Chondrocyte (in vitro differentiated cells): Measurements from ENCODE around the gene UPK3BL1. TPM values are rescaled to one million over a fixed set of nuclear protein-coding genes. Genes with fewer than 3 reads are reported as not detected.
"Not testable (repeated sequence)": the region's sequence is repeated elsewhere in the genome, so short reads cannot be mapped to it uniquely, and the experiment has no call there.

Experiments
- DNase-seq: peaks from one replicate; pipeline ENCODE4 v3.0.0; 2021; ENCODE audit warnings: mixed read lengths, low spot score
- H3K27ac Mint-ChIP-seq: one replicate; pipeline ENCODE4 v1.8.0; 2021; ENCODE audit warnings: mild to moderate bottlenecking, moderate library complexity, mixed read lengths; ENCODE audit not compliant: unreplicated experiment
- H3K27me3 Mint-ChIP-seq: 2 replicates; pipeline ENCODE4 v1.8.0; 2021; ENCODE audit warnings: low read depth, mixed read lengths
- H3K36me3 Mint-ChIP-seq: 2 replicates; pipeline ENCODE4 v1.8.0; 2021; ENCODE audit warnings: low read depth, mixed read lengths
- H3K4me1 Mint-ChIP-seq: 2 replicates; pipeline ENCODE4 v1.8.0; 2021; ENCODE audit warnings: low read depth, mild to moderate bottlenecking, mixed read lengths
- H3K4me3 Mint-ChIP-seq: one replicate; pipeline ENCODE4 v1.8.0; 2021; ENCODE audit warnings: mild to moderate bottlenecking, moderate library complexity, mixed read lengths; ENCODE audit not compliant: unreplicated experiment
- H3K9me3 Mint-ChIP-seq: 2 replicates; pipeline ENCODE4 v1.8.0; 2021; ENCODE audit warnings: low read depth, mixed read lengths
- total RNA-seq: library from RNA; stranded (reverse); gene quantifications from 3 replicates; pipeline ENCODE4 v1.2.1, GENCODE V29; 2021
- TF ChIP-seq, protein P1 (sequence below): fragments of 200-600 bp; sonication (generic); IDR thresholded peaks from 2 replicates; pipeline ENCODE4 v1.5.0; 2021; ENCODE audit warnings: antibody characterized with exemption, mild to moderate bottlenecking, moderate library complexity

The UPK3BL1 gene
- total RNA-seq, 1 donor from 2014 or later = 11.7 TPM

DNA sequence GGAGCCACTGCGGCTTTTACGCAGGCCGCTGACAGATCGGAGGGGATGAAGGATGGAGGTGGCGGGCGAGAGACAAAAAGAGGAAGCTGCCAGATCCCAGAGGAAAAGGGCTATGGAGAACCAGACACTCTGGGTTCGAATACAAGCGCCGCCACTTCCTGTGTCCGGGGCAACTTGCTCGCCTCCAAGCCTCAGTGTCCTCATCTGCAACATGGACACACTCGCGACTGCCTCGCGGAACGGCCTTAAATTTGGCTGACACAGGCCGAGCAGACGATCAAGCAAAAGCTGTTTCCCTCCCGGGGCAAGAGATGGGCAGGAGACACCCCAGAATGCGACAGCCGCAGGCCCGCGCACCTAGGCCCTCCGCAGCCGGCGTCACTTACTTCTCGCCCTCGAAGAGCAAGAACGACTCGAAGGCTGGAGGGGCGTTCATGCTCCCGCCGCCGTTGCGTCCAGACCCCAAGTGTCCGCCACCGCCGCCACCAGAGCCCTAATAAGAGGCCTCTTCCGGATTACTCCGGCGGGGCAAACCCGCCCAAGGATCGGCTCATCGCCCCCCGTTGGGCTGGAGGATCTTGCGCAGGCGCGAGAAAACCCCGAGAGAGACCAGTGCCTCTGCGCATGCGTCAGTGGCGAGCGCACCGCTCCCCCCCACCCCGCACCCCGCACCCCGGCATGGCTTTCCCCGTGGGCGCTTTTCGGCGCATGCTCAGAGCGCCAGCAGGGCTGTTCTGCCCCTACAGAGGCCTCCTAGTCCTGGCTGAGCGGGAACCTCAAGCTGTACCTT is 28.8 kb upstream of the UPK3BL1 start, which contains the start of gene POLR2J2:
Gene POLR2J2 (minus strand): TSS at position 498 of the 790 bp plus-strand sequence. CDS start 62 bp downstream, at position 436.
- Mint-ChIP-seq H3K27ac (peak within 1 kb of the TSS; percentile 77), H3K4me3 (peak within 1 kb of the TSS; percentile 81)
- H3K9me3 Mint-ChIP-seq, H3K27me3 Mint-ChIP-seq, H3K36me3 Mint-ChIP-seq, H3K4me1 Mint-ChIP-seq: not testable (repeated sequence)
- TF ChIP-seq, protein P1, sequence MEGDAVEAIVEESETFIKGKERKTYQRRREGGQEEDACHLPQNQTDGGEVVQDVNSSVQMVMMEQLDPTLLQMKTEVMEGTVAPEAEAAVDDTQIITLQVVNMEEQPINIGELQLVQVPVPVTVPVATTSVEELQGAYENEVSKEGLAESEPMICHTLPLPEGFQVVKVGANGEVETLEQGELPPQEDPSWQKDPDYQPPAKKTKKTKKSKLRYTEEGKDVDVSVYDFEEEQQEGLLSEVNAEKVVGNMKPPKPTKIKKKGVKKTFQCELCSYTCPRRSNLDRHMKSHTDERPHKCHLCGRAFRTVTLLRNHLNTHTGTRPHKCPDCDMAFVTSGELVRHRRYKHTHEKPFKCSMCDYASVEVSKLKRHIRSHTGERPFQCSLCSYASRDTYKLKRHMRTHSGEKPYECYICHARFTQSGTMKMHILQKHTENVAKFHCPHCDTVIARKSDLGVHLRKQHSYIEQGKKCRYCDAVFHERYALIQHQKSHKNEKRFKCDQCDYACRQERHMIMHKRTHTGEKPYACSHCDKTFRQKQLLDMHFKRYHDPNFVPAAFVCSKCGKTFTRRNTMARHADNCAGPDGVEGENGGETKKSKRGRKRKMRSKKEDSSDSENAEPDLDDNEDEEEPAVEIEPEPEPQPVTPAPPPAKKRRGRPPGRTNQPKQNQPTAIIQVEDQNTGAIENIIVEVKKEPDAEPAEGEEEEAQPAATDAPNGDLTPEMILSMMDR = peak; percentile 52
- DNase-seq = peak; percentile 94

- not testable (repeated sequence) for H3K9me3 Mint-ChIP-seq, H3K27ac Mint-ChIP-seq, H3K27me3 Mint-ChIP-seq
Observed at GRCh38 chr7:102667523-102667922, 24.9 kb upstream of the UPK3BL1 start.

DNA sequence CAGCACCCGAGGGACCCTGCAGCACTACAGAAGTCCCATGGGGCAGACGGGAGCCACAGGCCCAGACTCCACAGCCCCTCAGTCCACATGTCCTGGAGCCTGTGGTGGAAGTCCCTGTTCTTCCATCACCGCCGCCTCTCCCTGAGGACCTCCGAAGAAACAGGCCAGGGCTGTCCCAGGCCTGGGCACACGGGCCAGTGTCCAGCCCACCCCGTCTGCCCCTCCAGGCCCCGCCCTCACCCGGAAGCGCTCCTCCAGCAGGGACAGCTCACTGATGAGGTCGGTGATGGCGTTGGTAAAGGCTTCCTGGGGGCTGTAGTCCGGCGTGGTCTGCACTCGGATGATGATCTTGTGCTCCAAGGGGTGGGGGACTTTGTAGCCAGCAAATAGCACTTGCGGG is 24.3 kb upstream of the UPK3BL1 start:
- DNase-seq, H3K4me1 Mint-ChIP-seq, H3K36me3 Mint-ChIP-seq, H3K9me3 Mint-ChIP-seq, H3K27ac Mint-ChIP-seq, H3K4me3 Mint-ChIP-seq, H3K27me3 Mint-ChIP-seq: not testable (repeated sequence)

More at GRCh38 chr7:102667523-102667922, 24.9 kb upstream of the UPK3BL1 start:
- DNase-seq, H3K36me3 Mint-ChIP-seq, H3K4me3 Mint-ChIP-seq, H3K4me1 Mint-ChIP-seq: not testable (repeated sequence)

DNA sequence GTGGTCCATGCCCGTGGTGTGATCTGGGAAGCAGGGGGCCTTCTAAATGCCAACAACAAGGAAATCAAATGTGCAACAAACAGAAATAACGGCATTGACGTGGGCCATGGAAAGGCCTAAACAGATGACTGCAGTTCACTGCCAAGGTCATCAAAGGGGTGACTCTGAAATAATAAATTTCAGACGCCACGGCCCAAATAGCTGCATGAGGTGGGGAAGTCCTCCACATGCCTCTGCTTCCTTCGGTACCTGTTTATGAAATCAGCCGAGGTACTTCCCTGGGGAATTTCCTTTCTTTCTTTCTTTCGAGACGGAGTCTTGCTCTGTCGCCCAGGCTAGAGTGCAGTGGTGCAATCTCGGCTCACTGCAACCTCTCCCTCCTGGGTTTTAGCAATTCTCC is 22.2 kb upstream of the UPK3BL1 start:
- not testable (repeated sequence) for H3K4me3 Mint-ChIP-seq, H3K36me3 Mint-ChIP-seq, H3K27me3 Mint-ChIP-seq, H3K4me1 Mint-ChIP-seq, DNase-seq, H3K27ac Mint-ChIP-seq, H3K9me3 Mint-ChIP-seq

GRCh38 chr7:102649924-102650323 is 7.3 kb upstream of the UPK3BL1 start, which contains the start of gene SPDYE2B:
Gene SPDYE2B, plus strand, starts transcription at chr7:102650319. Its CDS starts 2,030 bp downstream, at chr7:102652349.
- not testable (repeated sequence) for H3K4me1 Mint-ChIP-seq, H3K9me3 Mint-ChIP-seq, H3K27ac Mint-ChIP-seq, DNase-seq, H3K36me3 Mint-ChIP-seq, H3K4me3 Mint-ChIP-seq, H3K27me3 Mint-ChIP-seq

- H3K9me3 Mint-ChIP-seq, H3K4me1 Mint-ChIP-seq, H3K27me3 Mint-ChIP-seq, H3K4me3 Mint-ChIP-seq, H3K27ac Mint-ChIP-seq, H3K36me3 Mint-ChIP-seq: not testable (repeated sequence)
- peak; percentile 21 for DNase-seq
Observed at GRCh38 chr7:102647813-102648212, 5.2 kb upstream of the UPK3BL1 start.

GRCh38 chr7:102643404-102643803 is 813 bp upstream of the UPK3BL1 start:
- DNase-seq, H3K4me1 Mint-ChIP-seq, H3K36me3 Mint-ChIP-seq, H3K27me3 Mint-ChIP-seq, H3K4me3 Mint-ChIP-seq, H3K9me3 Mint-ChIP-seq, H3K27ac Mint-ChIP-seq: not testable (repeated sequence)

- H3K4me3 Mint-ChIP-seq, H3K27ac Mint-ChIP-seq, H3K9me3 Mint-ChIP-seq, H3K4me1 Mint-ChIP-seq, H3K27me3 Mint-ChIP-seq, H3K36me3 Mint-ChIP-seq: not testable (repeated sequence)
- DNase-seq = peak; percentile 62
Observed at GRCh38 chr7:102638848-102639247, 3.7 kb downstream of the UPK3BL1 start.

GRCh38 chr7:102636956-102637355 is 5.6 kb downstream of the UPK3BL1 start:
- H3K36me3 Mint-ChIP-seq, H3K27me3 Mint-ChIP-seq, H3K9me3 Mint-ChIP-seq, H3K4me1 Mint-ChIP-seq, H3K27ac Mint-ChIP-seq, H3K4me3 Mint-ChIP-seq: not testable (repeated sequence)
- peak; percentile 22 for DNase-seq

- H3K27ac Mint-ChIP-seq, H3K4me1 Mint-ChIP-seq, H3K9me3 Mint-ChIP-seq, H3K4me3 Mint-ChIP-seq, H3K36me3 Mint-ChIP-seq, H3K27me3 Mint-ChIP-seq, DNase-seq: not testable (repeated sequence)
Observed at GRCh38 chr7:102635354-102635753, 7.2 kb downstream of the UPK3BL1 start.

DNA sequence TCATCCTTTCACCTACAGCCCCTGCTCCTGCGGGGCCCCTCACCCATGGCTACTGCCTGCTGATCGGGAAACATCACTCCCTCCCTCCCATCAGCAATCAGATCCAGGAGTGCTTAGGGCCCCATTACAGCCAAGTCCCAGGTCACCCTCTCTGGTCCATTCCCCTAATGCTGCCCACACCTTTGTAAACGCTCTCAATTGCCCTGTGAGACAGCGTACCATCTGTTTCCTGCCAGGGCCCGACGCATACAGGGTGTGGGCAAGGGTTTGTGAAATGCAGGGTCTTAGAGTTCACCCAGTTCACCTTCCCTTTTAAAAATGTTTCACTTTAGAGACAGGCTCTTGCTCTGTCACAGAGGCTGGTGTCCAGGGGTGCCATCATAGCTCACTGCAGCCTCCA is 8.3 kb downstream of the UPK3BL1 start:
- H3K36me3 Mint-ChIP-seq = not testable (repeated sequence)

GRCh38 chr7:102630622-102631021 is 12.0 kb downstream of the UPK3BL1 start:
- H3K27me3 Mint-ChIP-seq, H3K36me3 Mint-ChIP-seq, H3K4me3 Mint-ChIP-seq, H3K27ac Mint-ChIP-seq, H3K9me3 Mint-ChIP-seq, DNase-seq, H3K4me1 Mint-ChIP-seq: not testable (repeated sequence)

More for the DNA sequence above, 8.3 kb downstream of the UPK3BL1 start:
- H3K4me1 Mint-ChIP-seq, H3K27me3 Mint-ChIP-seq, H3K9me3 Mint-ChIP-seq, H3K27ac Mint-ChIP-seq, H3K4me3 Mint-ChIP-seq: not testable (repeated sequence)
- peak; percentile 30 for DNase-seq
